ENCODE results near the gene SHKBP1. TPM values are rescaled to one million over a fixed set of nuclear protein-coding genes. Genes with fewer than 3 reads are reported as not detected.
"Not testable (repeated sequence)": the region's sequence is repeated elsewhere in the genome, so short reads cannot be mapped to it uniquely, and the experiment has no call there.

SHKBP1 gene
- polyA plus RNA-seq, 3 donors: 234 to 324 (median 284) TPM

- no peak for DNase-seq
- Histone ChIP-seq H3K4me1 (ENCODE audit: control insufficient read depth in 1 of 2, insufficient read depth in 2 of 2, low read length in 2 of 2) (no peaks in the 10 kb centered on the region), H3K79me2 (ENCODE audit: insufficient read depth, low read length) (no peaks in the 10 kb centered on the region), H3K27me3 (ENCODE audit: control insufficient read depth in 2 of 2, insufficient read depth in 2 of 2, low read length in 2 of 2) (peaks cover 2 to 24% of the 10 kb centered on the region in 2 donors), H3K4me2 (replicated peaks; ENCODE audit: extremely low read depth, low read length, poor library complexity, severe bottlenecking) (no peak overlapping the region), H2AFZ (ENCODE audit: insufficient read depth, low read depth, low read length, poor library complexity, severe bottlenecking) (no peak overlapping the region), H3K9me3 (replicated peaks in 1 of 2; ENCODE audit: control insufficient read depth in 1 of 2, insufficient read depth in 1 of 2, low read length in 2 of 2) (no peaks in the 10 kb centered on the region), H3K9ac (ENCODE audit: insufficient read depth, low read length, poor library complexity, severe bottlenecking) (no peak overlapping the region), H3K27ac (ENCODE audit: low read depth in 1 of 2, low read length in 2 of 2) (no peak overlapping the region), H4K20me1 (ENCODE audit: insufficient read depth, low read length) (no peaks in the 10 kb centered on the region), H3K36me3 (replicated peaks in 1 of 2; ENCODE audit: control insufficient read depth in 1 of 2, insufficient read depth in 2 of 2, low read length in 2 of 2) (no peaks in the 10 kb centered on the region), H3K4me3 (replicated peaks in 1 of 3; ENCODE audit: low read depth in 2 of 3, low read length in 3 of 3) (no peak overlapping the region)
- intact Hi-C loops (cut with micrococcal nuclease): no loop called here
- Mint-ChIP-seq H3K27me3 (ENCODE audit: low read depth in 3 of 3) (peaks cover 33 to 44% (median 41%) of the 10 kb centered on the region in 3 donors), H3K9me3 (peaks cover 0 to 7% (median 0%) of the 10 kb centered on the region in 7 donors), H3K4me1 (no peaks in the 10 kb centered on the region), H3K4me3 (no peak overlapping the region), H3K27ac (no peak overlapping the region), H3K36me3 (peaks cover 0 to 1% of the 10 kb centered on the region in 2 donors)
- WGBS (ENCODE audit: insufficient coverage): 37% methylated on average over 3 of the region's 4 CpGs
- TF ChIP-seq CTCF (IDR thresholded peaks at IDR 0.05): no peak
These were observed 14.7 kb upstream of the SHKBP1 start for GRCh38 chr19:40561947-40562346.

DNA sequence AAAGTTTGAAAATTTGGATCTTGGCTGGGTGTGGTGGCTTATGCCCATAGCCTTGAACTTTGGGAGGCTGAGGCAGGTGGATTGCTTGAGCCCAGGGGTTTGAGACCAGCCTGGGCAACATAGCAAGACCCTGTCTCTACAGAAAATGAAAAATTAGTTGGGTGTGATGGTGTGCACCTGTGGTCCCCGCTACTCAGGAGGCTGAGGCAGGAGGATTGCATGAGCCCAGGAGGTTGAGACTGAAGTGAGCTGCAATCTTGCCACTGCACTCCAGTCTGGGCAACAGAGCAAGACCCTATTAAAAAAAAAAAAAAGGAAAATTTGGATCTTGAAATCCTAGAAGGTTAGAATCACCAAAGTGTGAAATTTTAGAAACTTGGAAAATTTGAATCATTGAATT lies 12.1 kb upstream of the SHKBP1 start:
- H4K20me1 ChIP-seq (ENCODE audit: insufficient read depth, low read length); H3K36me3 Mint-ChIP-seq; H3K36me3 ChIP-seq (replicated peaks in 1 of 2; ENCODE audit: control insufficient read depth in 1 of 2, insufficient read depth in 2 of 2, low read length in 2 of 2); H3K27ac ChIP-seq (ENCODE audit: low read depth in 1 of 2, low read length in 2 of 2); H2AFZ ChIP-seq (ENCODE audit: insufficient read depth, low read depth, low read length, poor library complexity, severe bottlenecking); H3K4me3 ChIP-seq (replicated peaks in 1 of 3; ENCODE audit: low read depth in 2 of 3, low read length in 3 of 3); H3K4me1 Mint-ChIP-seq; H3K79me2 ChIP-seq (ENCODE audit: insufficient read depth, low read length); H3K4me2 ChIP-seq (replicated peaks; ENCODE audit: extremely low read depth, low read length, poor library complexity, severe bottlenecking); DNase-seq; intact Hi-C loops (cut with micrococcal nuclease); H3K27ac Mint-ChIP-seq; H3K9ac ChIP-seq (ENCODE audit: insufficient read depth, low read length, poor library complexity, severe bottlenecking): not testable (repeated sequence)
- Histone ChIP-seq H3K4me1 (ENCODE audit: control insufficient read depth in 1 of 2, insufficient read depth in 2 of 2, low read length in 2 of 2) (peaks cover 7 to 12% of the 10 kb centered on the region in 2 donors), H3K9me3 (replicated peaks in 1 of 2; ENCODE audit: control insufficient read depth in 1 of 2, insufficient read depth in 1 of 2, low read length in 2 of 2) (peaks cover 0 to 12% of the 10 kb centered on the region in 2 donors), H3K27me3 (ENCODE audit: control insufficient read depth in 2 of 2, insufficient read depth in 2 of 2, low read length in 2 of 2) (peaks cover 19 to 48% of the 10 kb centered on the region in 2 donors)
- WGBS (ENCODE audit: insufficient coverage): 86% methylated on average over 1 of the region's 1 CpG
- Mint-ChIP-seq H3K4me3 (peak overlapping the region in 1 of 2 donors; percentile 5), H3K9me3 (peaks cover 0 to 13% (median 8%) of the 10 kb centered on the region in 7 donors), H3K27me3 (ENCODE audit: low read depth in 3 of 3) (peaks cover 58 to 67% (median 58%) of the 10 kb centered on the region in 3 donors)
